A673 (cell line): ENCODE data around the gene SLC35G6. TPM values are rescaled to one million over a fixed set of nuclear protein-coding genes. Genes with fewer than 3 reads are reported as not detected.

Experiments used
- BruUV-seq: library from RNA; stranded (reverse); fragments of 400-500 nt; replicated peaks from 2 replicates; lab custom pipeline; 2021; lab: Mats Ljungman, UMichigan
- CTCF ChIA-PET: fragments of 300-600 bp; sonication (Branson Sonifier 250); formaldehyde crosslinking; loops from one replicate; lab custom pipeline; 2022; ENCODE audit warnings: antibody characterized with exemption; lab: Charles Lee
- POLR2A ChIA-PET: fragments of 300-600 bp; sonication (Branson Sonifier 250); formaldehyde crosslinking; loops from one replicate; lab custom pipeline; 2022; ENCODE audit warnings: antibody characterized with exemption; ENCODE audit not compliant: low non-redundant PET; lab: Charles Lee
- DNase-seq: peaks from one replicate; pipeline ENCODE4 v3.0.0-alpha.2; 2015; ENCODE audit warnings: low spot score
- H3K27ac ChIP-seq: fragments of 200-600 bp; sonication (generic); 2 replicates; pipeline ENCODE4 v1.5.1; 2016; ENCODE audit warnings: mixed run types, low read depth, mild to moderate bottlenecking, mixed read lengths, antibody characterized with exemption, low read length; ENCODE audit not compliant: poor library complexity, severe bottlenecking
- H3K27me3 ChIP-seq: fragments of 200-600 bp; sonication (generic); replicated peaks from 2 replicates; pipeline ENCODE4 v1.6.1; 2017; ENCODE audit warnings: mixed run types, low read depth, mild to moderate bottlenecking, mixed read lengths, antibody characterized with exemption, low read length; ENCODE audit not compliant: insufficient read depth, poor library complexity
- H3K36me3 ChIP-seq: fragments of 200-600 bp; sonication (generic); 2 replicates; pipeline ENCODE4 v1.6.1; 2016; ENCODE audit warnings: mixed run types, mild to moderate bottlenecking, mixed read lengths, antibody characterized with exemption, low read length; ENCODE audit not compliant: insufficient read depth, poor library complexity, severe bottlenecking
- H3K4me1 ChIP-seq: fragments of 200-600 bp; sonication (generic); 2 replicates; pipeline ENCODE4 v1.6.1; 2017; ENCODE audit warnings: mixed run types, mild to moderate bottlenecking, mixed read lengths, antibody characterized with exemption, low read length; ENCODE audit not compliant: insufficient read depth, poor library complexity, severe bottlenecking
- H3K4me3 ChIP-seq: fragments of 200-600 bp; sonication (generic); 2 replicates; pipeline ENCODE4 v1.5.1; 2016; ENCODE audit warnings: low read depth, mixed run types, mild to moderate bottlenecking, mixed read lengths, low read length; ENCODE audit not compliant: poor library complexity, severe bottlenecking
- H3K9me3 ChIP-seq: fragments of 200-600 bp; sonication (generic); 2 replicates; pipeline ENCODE4 v1.6.1; 2016; ENCODE audit warnings: mixed run types, low read depth, mild to moderate bottlenecking, mixed read lengths, antibody characterized with exemption, low read length; ENCODE audit not compliant: poor library complexity, severe bottlenecking
- EZH2 ChIP-seq: fragments of 200-600 bp; sonication (generic); IDR thresholded peaks from 2 replicates; pipeline ENCODE4 v1.6.1; 2017; ENCODE audit warnings: borderline replicate concordance, low read depth, mild to moderate bottlenecking, mixed read lengths, antibody characterized with exemption, low read length; ENCODE audit not compliant: poor library complexity, severe bottlenecking
- intact Hi-C: fragments of 100-400 bp; cut with micrococcal nuclease; formaldehyde crosslinking; loops from one replicate; pipeline ENCODE4 v1.10.0; 2022; ENCODE audit not compliant: unreplicated experiment
- total RNA-seq: library from RNA; stranded (reverse); gene quantifications from 2 replicates; pipeline ENCODE4 v1.2.3, GENCODE V29; 2021
- TF ChIP-seq, protein P1 (sequence below): fragments of 300-800, 200-600 bp; sonication (generic); conservative IDR thresholded peaks from 2 replicates; pipeline ENCODE4 v1.5.1; 2017; ENCODE audit warnings: low read depth, mild to moderate bottlenecking, antibody characterized with exemption, low read length, moderate library complexity, mixed read lengths

Gene SLC35G6
- total RNA-seq, 1 experiment from 2014 or later = not detected

DNA sequence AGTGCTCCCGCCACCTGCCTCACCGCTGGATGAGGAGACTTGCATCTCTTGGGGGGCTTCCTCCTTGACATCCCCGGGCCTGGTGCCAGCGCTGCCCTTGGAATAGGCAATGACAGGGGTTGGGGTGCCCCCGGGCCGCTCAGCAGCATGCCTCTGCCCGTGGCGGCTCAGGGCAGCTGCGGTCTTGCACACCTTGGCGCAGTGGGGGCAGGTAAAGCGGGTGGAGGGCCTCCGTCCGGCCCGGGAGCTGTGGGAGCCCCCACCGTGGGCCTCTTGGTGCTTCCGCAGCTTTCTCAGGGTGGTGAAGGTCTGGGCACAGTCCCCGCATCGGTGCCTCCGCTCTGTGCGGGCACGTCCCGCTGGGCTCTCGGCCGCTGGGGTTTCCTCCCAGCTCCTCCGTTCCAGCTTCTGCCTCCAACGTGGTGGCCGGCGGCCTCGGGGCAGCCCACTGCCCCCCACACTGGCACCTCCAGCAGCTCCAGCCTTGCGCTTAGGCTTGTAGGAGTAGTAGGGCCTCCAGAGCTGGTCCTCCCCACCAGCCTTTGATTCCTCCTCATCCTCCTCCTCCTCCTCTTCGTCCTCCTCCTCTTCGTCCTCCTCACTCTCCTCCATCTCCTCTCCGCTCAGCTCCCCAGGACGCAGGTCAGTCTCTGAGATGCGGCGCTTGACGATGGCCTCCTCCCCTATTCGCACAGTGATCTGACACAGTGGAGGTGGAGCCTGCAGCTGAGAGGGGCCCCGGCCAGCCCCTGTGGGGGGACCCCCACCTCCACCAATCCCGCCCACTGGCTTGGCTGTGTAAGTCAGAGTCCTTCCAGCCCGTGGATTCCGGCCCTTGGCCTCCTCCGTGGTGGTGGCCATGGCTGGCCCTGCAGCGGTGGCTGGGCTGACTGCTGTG lies 18.5 kb upstream of the SLC35G6 start:
- intact Hi-C loops = no loop called here
- CTCF ChIA-PET = no interaction called here
- BruUV-seq = no TSS peak

DNA sequence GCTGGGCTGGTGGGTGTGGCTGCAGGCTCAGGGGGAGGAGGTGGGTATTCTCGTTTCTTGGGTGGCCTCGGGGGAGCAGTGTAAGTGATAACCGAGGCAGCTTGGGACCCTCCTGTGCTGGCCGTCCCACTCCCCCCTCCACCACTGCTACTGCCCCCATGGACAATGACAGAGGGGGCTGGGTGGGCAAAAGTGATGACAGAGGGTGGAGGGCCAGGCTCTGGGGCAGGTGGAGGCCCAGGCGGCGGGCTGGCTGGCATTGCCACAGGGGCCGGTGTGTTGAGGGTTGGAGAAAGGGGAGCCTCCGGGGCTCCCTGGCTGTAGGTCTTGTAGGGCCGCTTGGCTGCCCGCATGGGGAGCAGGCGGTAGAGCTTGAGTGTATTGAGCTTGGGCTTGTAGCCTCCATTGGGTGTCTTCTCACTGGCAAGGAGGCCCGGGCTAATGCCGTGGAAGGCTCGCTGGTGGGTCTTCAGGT lies 17.8 kb upstream of the SLC35G6 start:
- Histone ChIP-seq H3K4me3 (no peak overlapping the region), H3K27me3 (no peaks in the 10 kb centered on the region), H3K4me1 (no peaks in the 10 kb centered on the region), H3K9me3 (no peaks in the 10 kb centered on the region), H3K27ac (no peak overlapping the region), H3K36me3 (peaks cover 12% of the 10 kb centered on the region)
- no TSS peak for BruUV-seq
- CTCF ChIA-PET = no interaction called here
- POLR2A ChIA-PET = no interaction called here
- intact Hi-C loops = no loop called here
- TF ChIP-seq EZH2 = no peak
- TF ChIP-seq, protein P1, sequence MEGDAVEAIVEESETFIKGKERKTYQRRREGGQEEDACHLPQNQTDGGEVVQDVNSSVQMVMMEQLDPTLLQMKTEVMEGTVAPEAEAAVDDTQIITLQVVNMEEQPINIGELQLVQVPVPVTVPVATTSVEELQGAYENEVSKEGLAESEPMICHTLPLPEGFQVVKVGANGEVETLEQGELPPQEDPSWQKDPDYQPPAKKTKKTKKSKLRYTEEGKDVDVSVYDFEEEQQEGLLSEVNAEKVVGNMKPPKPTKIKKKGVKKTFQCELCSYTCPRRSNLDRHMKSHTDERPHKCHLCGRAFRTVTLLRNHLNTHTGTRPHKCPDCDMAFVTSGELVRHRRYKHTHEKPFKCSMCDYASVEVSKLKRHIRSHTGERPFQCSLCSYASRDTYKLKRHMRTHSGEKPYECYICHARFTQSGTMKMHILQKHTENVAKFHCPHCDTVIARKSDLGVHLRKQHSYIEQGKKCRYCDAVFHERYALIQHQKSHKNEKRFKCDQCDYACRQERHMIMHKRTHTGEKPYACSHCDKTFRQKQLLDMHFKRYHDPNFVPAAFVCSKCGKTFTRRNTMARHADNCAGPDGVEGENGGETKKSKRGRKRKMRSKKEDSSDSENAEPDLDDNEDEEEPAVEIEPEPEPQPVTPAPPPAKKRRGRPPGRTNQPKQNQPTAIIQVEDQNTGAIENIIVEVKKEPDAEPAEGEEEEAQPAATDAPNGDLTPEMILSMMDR = no peak
- DNase-seq = no peak

More for the DNA sequence above, 18.5 kb upstream of the SLC35G6 start:
- Histone ChIP-seq H3K9me3 (no peaks in the 10 kb centered on the region), H3K4me3 (no peak overlapping the region), H3K27me3 (no peaks in the 10 kb centered on the region), H3K4me1 (no peaks in the 10 kb centered on the region), H3K27ac (no peak overlapping the region), H3K36me3 (peaks cover 12% of the 10 kb centered on the region)
- POLR2A ChIA-PET = no interaction called here
- DNase-seq = no peak
- TF ChIP-seq, protein P1 = no peak
- TF ChIP-seq EZH2 = no peak

DNA sequence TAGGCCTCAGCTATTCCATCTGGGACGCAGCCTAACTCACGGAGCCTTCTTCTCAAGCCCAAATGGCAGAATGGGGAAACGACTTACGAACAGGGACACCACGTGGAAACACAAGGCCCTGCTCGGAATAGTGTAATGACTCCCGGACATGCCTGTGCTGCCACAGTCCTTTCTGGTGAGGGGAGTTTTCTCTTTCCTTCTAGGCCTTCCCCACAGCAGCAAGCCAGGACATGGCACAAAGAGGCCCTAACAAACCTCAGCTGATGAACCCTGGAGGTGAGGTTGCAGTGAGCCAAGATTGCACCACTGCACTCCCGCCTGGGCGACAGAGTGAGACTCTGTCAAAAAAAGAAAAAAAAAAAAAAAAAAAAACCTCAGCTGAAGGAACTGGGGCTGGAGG lies 17.2 kb upstream of the SLC35G6 start:
- Histone ChIP-seq H3K27ac (no peak overlapping the region), H3K9me3 (no peaks in the 10 kb centered on the region), H3K36me3 (peaks cover 12% of the 10 kb centered on the region), H3K4me1 (no peaks in the 10 kb centered on the region), H3K27me3 (no peaks in the 10 kb centered on the region), H3K4me3 (no peak overlapping the region)
- ChIA-PET POLR2A (interaction anchor here (0.6 to 0.7 kb wide), 3 partner anchors 9 to 26 kb away, joined by 5 to 10 read pairs (median 9); partner anchors contain the start of gene ZBTB4), CTCF (no interaction called here)
- DNase-seq = no peak
- TF ChIP-seq EZH2 = no peak
- TF ChIP-seq, protein P1 = no peak
- intact Hi-C loops = no loop called here
- no TSS peak for BruUV-seq
